B cell (primary cell): ENCODE measurements around the gene FAM110C.

Source experiments
- EZH2 ChIP-seq: IDR thresholded peaks from 2 replicates; pipeline ENCODE4 v1.6.1; 2012; ENCODE audit warnings: borderline replicate concordance, low read depth, mild to moderate bottlenecking, moderate library complexity, low read length; ENCODE audit not compliant: insufficient read depth, poor library complexity, severe bottlenecking
- TF ChIP-seq, protein P1 (sequence below): fragments of 200-600 bp; IDR thresholded peaks from one replicate; pipeline ENCODE4 v1.8.0; 2022; ENCODE audit warnings: antibody characterized with exemption, mild to moderate bottlenecking

DNA sequence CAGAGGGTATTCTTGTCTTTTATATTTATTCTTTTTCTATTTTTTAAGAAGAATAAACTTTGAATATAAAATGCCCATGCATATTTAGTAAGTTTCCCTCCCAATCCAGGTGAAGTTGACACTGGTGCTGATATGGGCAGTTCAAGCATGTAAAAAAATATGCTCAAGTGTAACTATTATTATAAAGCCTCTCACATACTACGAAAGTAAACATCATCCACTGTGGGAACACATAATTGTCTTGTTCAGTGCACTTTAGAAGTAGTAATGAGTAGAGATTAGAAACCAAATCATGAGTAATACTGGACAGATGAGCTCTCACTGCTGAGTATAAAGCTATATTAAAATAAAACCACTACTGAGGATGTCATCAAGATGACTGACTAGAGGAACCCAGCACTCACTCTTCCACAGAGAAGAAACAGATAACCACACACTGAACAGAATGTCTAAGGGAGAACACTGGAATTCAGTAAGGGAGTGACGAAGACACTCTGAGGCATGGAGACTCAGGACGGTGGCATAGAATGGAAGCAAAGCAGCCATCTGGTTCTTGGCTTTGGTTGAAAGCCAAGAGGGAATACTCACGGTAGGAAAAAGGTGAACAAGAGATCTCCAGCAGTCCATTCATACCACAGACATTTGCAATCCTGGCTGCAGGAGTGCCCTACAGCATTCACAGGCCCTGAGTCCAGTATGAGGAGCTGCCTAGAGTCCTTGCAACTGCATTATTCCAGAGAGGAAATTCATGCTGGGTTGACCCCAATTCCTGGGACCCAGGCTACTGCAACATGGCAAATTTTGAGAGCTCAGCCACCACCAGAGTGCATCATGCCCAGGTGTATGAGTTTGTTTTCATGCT lies 9.5 kb upstream of the FAM110C start:
- TF ChIP-seq, protein P1, sequence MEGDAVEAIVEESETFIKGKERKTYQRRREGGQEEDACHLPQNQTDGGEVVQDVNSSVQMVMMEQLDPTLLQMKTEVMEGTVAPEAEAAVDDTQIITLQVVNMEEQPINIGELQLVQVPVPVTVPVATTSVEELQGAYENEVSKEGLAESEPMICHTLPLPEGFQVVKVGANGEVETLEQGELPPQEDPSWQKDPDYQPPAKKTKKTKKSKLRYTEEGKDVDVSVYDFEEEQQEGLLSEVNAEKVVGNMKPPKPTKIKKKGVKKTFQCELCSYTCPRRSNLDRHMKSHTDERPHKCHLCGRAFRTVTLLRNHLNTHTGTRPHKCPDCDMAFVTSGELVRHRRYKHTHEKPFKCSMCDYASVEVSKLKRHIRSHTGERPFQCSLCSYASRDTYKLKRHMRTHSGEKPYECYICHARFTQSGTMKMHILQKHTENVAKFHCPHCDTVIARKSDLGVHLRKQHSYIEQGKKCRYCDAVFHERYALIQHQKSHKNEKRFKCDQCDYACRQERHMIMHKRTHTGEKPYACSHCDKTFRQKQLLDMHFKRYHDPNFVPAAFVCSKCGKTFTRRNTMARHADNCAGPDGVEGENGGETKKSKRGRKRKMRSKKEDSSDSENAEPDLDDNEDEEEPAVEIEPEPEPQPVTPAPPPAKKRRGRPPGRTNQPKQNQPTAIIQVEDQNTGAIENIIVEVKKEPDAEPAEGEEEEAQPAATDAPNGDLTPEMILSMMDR = no peak
- no peak for TF ChIP-seq EZH2
